ENCODE data around the gene SLC25A21.
"Not testable (repeated sequence)": the region's sequence is repeated elsewhere in the genome, so short reads cannot be mapped to it uniquely, and the experiment has no call there.

Gene SLC25A21

DNA sequence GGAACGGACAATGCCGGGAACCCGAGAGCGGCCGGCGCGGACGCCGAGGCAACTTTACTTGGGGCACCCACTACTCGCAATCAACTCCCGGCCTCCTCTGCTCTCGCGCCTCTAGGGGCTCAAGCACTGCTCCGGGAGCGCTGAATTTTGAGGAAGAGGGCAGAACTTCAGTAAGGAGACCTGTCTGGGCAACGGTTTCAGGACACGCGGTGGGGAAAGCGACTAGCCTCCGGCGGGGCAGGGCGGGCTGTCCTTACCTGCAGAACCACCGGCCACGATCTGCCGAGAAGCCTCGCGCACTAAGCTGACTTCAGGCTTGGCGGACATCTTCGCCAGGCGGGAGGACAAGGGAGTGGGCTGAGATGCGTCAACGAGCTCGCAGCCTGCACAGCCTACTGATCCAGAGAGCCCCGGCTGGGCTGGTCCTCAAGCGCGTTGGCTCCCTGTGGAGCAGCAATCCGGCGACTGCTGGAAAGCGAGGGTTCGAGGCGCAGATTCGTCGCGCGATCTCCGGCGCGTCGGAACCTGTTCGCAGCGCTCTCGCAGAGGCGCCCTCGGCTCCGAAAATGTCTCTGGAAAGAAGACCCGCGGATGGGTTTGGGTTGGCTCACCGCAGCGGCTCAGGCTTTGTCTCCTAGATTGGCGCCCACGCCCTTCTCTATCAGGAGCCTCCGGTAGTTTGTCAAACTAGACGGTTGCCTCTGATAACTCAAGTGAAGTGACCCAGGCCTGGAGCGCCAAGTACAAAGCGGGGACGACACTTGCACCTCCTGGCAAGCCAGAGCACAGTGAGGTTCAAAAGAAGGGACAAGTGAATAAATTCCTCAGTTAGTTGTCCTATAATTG is at the start of gene SLC25A21:
Gene SLC25A21 (minus strand): TSS at position 583 of the 846 bp plus-strand sequence.
- peak; percentile 91 for DNase-seq

- no peak for DNase-seq
These were observed 48.7 kb upstream of the SLC25A21 start for GRCh38 chr14:37221073-37221472.

GRCh38 chr14:37215345-37215744 is 42.9 kb upstream of the SLC25A21 start:
- DNase-seq = no peak

- DNase-seq = no peak
These were observed 40.6 kb upstream of the SLC25A21 start for GRCh38 chr14:37213016-37213415.

- no peak for DNase-seq
These were observed 38.0 kb upstream of the SLC25A21 start for GRCh38 chr14:37210448-37210847.

- DNase-seq = not testable (repeated sequence)
These were observed 37.2 kb upstream of the SLC25A21 start for GRCh38 chr14:37209617-37210016.

DNA sequence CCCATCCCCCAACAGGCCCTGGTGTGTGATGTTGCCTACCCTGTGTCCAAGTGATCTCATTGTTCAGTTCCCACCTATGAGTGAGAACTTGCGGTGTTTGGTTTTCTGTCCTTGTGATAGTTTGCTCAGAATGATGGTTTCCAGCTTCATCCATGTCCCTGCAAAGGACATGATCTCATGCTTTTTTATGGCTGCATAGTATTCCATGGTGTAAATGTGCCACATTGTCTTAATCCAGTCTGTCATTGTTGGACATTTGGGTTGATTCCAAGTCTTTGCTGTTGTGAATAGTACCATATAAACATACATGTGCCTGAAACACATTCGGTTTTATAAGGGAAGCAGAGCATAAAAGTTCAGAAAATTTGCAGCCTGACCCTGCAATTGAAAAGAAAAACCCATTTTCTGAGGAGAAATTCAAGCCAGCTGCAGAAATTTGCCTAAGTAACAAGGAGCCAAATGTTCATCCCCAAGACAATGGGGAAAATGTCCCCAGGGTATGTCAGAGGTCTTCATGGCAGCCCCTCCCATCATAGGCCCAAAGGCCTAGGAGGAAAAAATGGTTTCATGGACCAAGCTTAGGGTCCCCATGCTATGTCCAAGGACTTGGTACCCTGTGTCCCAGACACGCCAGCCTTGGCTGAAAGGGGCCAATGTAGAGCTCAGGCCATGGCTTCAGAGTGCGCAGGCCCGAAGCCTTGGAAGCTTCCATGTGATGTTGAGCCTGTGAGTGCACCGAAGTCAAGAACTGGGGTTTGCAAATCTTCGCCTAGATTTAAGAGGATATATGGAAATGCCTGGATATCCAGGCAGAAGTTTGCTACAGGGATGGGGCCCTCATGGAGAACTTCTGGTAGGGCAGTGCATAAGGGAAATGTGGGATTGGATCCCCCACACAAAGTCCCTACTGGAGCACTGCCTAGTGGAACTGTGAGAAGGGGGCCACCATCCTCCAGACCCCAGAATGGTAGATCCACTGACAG is 33.5 kb upstream of the SLC25A21 start:
- peak; percentile 10 for DNase-seq

- no peak for DNase-seq
These were observed 31.0 kb upstream of the SLC25A21 start for GRCh38 chr14:37203423-37203822.

- no peak for DNase-seq
These were observed 30.4 kb upstream of the SLC25A21 start for GRCh38 chr14:37202812-37203211.

DNA sequence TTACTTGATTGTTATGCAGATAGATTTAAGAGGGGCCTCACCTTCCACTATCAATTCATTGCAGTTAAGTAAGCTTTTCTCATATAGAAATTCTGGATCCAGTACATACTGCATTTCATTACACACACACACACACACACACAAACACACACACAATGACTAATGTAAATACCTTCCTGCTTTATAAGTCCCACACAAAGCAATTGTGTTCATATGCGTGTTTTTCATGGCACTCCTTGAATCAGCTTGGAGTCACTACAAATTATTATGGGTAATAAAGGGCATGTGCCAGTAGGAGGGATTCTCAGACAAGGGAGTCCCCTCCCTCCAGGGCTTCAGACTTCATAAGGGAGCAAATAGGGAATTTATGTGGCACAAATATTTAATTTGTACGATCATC is 29.9 kb upstream of the SLC25A21 start:
- DNase-seq = peak; percentile 2

DNA sequence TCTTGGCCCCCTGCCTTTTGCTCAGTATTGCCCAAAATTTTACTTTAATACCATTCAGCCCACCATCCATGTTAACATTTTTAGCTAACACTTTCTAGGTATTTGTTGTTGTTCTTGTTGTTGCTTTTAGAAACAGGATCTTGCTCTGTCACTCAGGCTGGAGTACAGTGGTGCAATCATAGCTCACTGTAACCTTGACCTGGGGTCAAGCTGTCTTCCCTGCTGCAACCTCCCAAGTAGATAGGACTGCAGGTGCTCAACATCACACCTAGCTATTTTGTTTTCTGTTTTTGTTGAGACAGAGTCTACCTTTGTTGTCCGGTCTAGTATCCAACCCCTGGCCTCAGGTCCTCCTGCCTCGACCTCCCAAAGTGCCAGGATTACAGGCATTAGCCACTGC is 29.3 kb upstream of the SLC25A21 start:
- DNase-seq = no peak

- DNase-seq = no peak
These were observed 26.5 kb upstream of the SLC25A21 start for GRCh38 chr14:37198907-37199306.

GRCh38 chr14:37198273-37198598 is 25.8 kb upstream of the SLC25A21 start:
- no peak for DNase-seq

- DNase-seq = peak; percentile 88
These were observed 25.2 kb upstream of the SLC25A21 start, which contains the start of gene MIPOL1 for GRCh38 chr14:37197421-37198272. Gene MIPOL1, plus strand, starts transcription at chr14:37197937. Its CDS starts 49,952 bp downstream, at chr14:37247889.

GRCh38 chr14:37196604-37197420 is 24.4 kb upstream of the SLC25A21 start:
- no peak for DNase-seq

DNA sequence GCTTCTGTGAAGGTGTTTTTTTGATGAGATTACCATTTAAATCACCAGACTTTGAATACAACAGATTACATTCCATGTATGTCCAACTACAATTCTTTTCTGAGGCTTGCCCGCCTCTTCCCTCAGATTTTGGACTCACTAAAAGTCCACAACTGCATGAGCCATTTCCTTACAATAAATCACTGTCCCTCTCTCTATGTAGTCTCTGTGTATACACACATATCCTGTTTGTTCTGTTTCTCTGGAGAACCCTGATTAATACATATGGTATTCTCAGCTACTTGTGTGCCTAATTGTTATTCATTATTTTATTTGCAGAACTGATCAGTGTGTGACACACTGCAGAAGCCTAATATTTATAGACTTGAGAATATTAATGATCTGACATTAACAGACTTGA is 22.9 kb upstream of the SLC25A21 start:
- DNase-seq = no peak

DNA sequence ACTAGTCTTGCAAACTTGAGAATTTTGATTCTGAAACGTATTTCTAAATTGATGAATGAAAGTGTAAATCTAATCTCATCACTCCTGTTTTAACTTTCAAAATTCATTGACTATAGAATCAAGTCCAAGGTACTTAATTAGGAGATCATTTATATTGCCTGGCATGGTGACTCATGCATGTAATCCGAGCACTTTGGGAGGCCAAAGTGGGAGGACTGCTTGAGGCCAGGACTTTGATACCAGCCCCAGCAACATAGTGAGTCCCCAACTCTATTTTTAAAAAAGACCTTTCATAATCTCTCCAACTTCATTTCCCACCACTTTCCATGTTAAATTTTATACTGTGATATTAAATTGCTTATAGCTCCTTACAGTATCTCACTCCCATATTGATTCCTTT is 22.3 kb upstream of the SLC25A21 start:
- DNase-seq = peak; percentile 12

GRCh38 chr14:37189733-37190132 is 17.3 kb upstream of the SLC25A21 start:
- DNase-seq = not testable (repeated sequence)

GRCh38 chr14:37187840-37188577 is 15.6 kb upstream of the SLC25A21 start:
- DNase-seq = not testable (repeated sequence)

GRCh38 chr14:37187294-37187693 is 14.9 kb upstream of the SLC25A21 start:
- DNase-seq = no peak

DNA sequence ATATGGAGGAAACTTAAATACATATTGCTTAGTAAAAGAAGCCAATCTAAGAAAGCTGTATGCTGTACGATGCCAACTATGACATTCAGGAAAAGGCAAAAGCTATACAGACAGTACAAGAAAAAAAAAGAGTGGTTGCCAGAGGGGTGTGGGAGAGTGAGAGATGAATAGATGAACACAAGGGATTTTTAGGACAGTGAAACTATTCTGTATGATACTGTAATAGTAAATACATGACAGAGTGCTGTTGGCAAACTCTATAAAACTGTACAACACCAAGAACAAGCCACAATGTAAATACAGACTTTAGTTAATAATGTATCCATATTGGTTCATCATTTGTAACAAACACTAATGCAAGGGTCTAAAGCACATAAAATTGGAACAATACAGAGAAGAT is 14.5 kb upstream of the SLC25A21 start:
- DNase-seq = no peak

Data from DMS53 (cell line).